Trophoblast cell (in vitro differentiated cells and primary cell): ENCODE data around the gene KIRREL2.

Experiments used
- DNase-seq, 2 donors: peaks; one replicate each; pipeline ENCODE4 v3.0.0-alpha.2; 2016
- H2AFZ ChIP-seq: 2 replicates; pipeline ENCODE4 v1.6.1; 2013; ENCODE audit warnings: low read length, moderate library complexity, mild to moderate bottlenecking; ENCODE audit not compliant: insufficient read depth, poor library complexity
- H2AK5ac ChIP-seq: 2 replicates; pipeline ENCODE4 v1.6.1; 2013; ENCODE audit warnings: mild to moderate bottlenecking, low read length
- H2BK120ac ChIP-seq: 2 replicates; pipeline ENCODE4 v1.6.1; 2013; ENCODE audit warnings: low read length, mild to moderate bottlenecking, moderate library complexity; ENCODE audit not compliant: insufficient read depth, poor library complexity
- H2BK12ac ChIP-seq: 2 replicates; pipeline ENCODE4 v1.6.1; 2013; ENCODE audit warnings: mild to moderate bottlenecking, low read length, moderate library complexity
- H2BK5ac ChIP-seq: 2 replicates; pipeline ENCODE4 v1.6.1; 2013; ENCODE audit warnings: low read length, low read depth, moderate library complexity, mild to moderate bottlenecking; ENCODE audit not compliant: poor library complexity
- H3K14ac ChIP-seq: 2 replicates; pipeline ENCODE4 v1.6.1; 2013; ENCODE audit warnings: mild to moderate bottlenecking, low read length
- H3K18ac ChIP-seq: 2 replicates; pipeline ENCODE4 v1.6.1; 2013; ENCODE audit warnings: mild to moderate bottlenecking, low read length
- H3K23ac ChIP-seq: 2 replicates; pipeline ENCODE4 v1.6.1; 2013; ENCODE audit warnings: low read length
- H3K27ac ChIP-seq: 2 replicates; pipeline ENCODE4 v1.5.1; 2013; ENCODE audit warnings: low read depth, mild to moderate bottlenecking, inconsistent platforms, low read length, moderate library complexity
- H3K27me3 ChIP-seq: 2 replicates; pipeline ENCODE4 v1.6.1; 2013; ENCODE audit warnings: inconsistent platforms, mild to moderate bottlenecking, low read length, moderate library complexity; ENCODE audit not compliant: insufficient read depth
- H3K36me3 ChIP-seq, 2 experiments: 1 replicate in 1 of 2; 2 replicates in 1 of 2; pipeline ENCODE4 v1.6.1; 2013; ENCODE audit warnings: low read length in 2 of 2, mild to moderate bottlenecking in 2 of 2, moderate library complexity in 1 of 2; ENCODE audit not compliant: insufficient read depth in 2 of 2, control insufficient read depth in 1 of 2
- H3K4ac ChIP-seq: 2 replicates; pipeline ENCODE4 v1.6.1; 2013; ENCODE audit warnings: low read depth, mild to moderate bottlenecking, low read length, moderate library complexity
- H3K4me1 ChIP-seq, 2 experiments: 1 replicate in 1 of 2; 2 replicates in 1 of 2; pipeline ENCODE4 v1.6.1; 2013; ENCODE audit warnings: low read length in 2 of 2, mild to moderate bottlenecking in 2 of 2, moderate library complexity in 1 of 2; ENCODE audit not compliant: insufficient read depth in 2 of 2, control insufficient read depth in 1 of 2
- H3K4me2 ChIP-seq: 2 replicates; pipeline ENCODE4 v1.6.1; 2013; ENCODE audit warnings: inconsistent platforms, mild to moderate bottlenecking, low read length, moderate library complexity
- H3K4me3 ChIP-seq: 2 replicates; pipeline ENCODE4 v1.5.1; 2013; ENCODE audit warnings: mild to moderate bottlenecking, low read depth, low read length, inconsistent platforms
- H3K79me1 ChIP-seq: one replicate; pipeline ENCODE4 v1.6.1; 2013; ENCODE audit warnings: low read length
- H3K79me2 ChIP-seq: 2 replicates; pipeline ENCODE4 v1.6.1; 2013; ENCODE audit warnings: low read length, mild to moderate bottlenecking; ENCODE audit not compliant: control insufficient read depth, insufficient read depth, poor library complexity
- H3K9ac ChIP-seq: 2 replicates; pipeline ENCODE4 v1.6.1; 2013; ENCODE audit warnings: mild to moderate bottlenecking, low read length
- H3K9me3 ChIP-seq: 2 replicates; pipeline ENCODE4 v1.6.1; 2013; ENCODE audit warnings: low read depth, mild to moderate bottlenecking, control low read depth, inconsistent platforms, low read length; ENCODE audit not compliant: insufficient read depth
- H4K12ac ChIP-seq: 2 replicates; pipeline ENCODE4 v1.6.1; 2013; ENCODE audit warnings: low read depth, mild to moderate bottlenecking, low read length, moderate library complexity
- H4K8ac ChIP-seq: 2 replicates; pipeline ENCODE4 v1.6.1; 2013; ENCODE audit warnings: low read depth, mild to moderate bottlenecking, low read length, moderate library complexity
- H4K91ac ChIP-seq: one replicate; pipeline ENCODE4 v1.6.1; 2013; ENCODE audit warnings: low read depth, mild to moderate bottlenecking, low read length, moderate library complexity
- WGBS: extraction: QIAGEN DNeasy Blood & Tissue Kit; methylation state at CpG from one replicate; pipeline ENCODE4 v1.1.7; 2013; ENCODE audit warnings: missing lambda C conversion rate; ENCODE audit not compliant: insufficient read length, insufficient coverage; ENCODE audit errors: extremely low coverage; 5-methylcytosine and 5-hydroxymethylcytosine counted together

The KIRREL2 gene

GRCh38 chr19:35813043-35813890, 43.4 kb upstream of the KIRREL2 start:
- Histone ChIP-seq H3K4me1 (no peaks in the 10 kb centered on the region), H4K91ac (no peak overlapping the region), H3K36me3 (no peaks in the 10 kb centered on the region), H3K14ac (no peak overlapping the region), H3K18ac (no peak overlapping the region), H2BK5ac (no peak overlapping the region), H3K79me1 (no peaks in the 10 kb centered on the region), H3K27me3 (no peaks in the 10 kb centered on the region), H2AK5ac (no peak overlapping the region), H2BK12ac (no peak overlapping the region), H4K12ac (no peak overlapping the region), H2AFZ (no peak overlapping the region), H3K4me2 (no peak overlapping the region), H3K9ac (no peak overlapping the region), H3K79me2 (no peaks in the 10 kb centered on the region), H3K27ac (no peak overlapping the region), H3K4me3 (no peak overlapping the region), H3K23ac (no peak overlapping the region), H2BK120ac (no peak overlapping the region), H4K8ac (no peak overlapping the region), H3K4ac (no peak overlapping the region), H3K9me3 (no peaks in the 10 kb centered on the region)
- WGBS, result no CpG with 5 or more reads among the region's 11 CpGs
- DNase-seq, result no peak

DNA sequence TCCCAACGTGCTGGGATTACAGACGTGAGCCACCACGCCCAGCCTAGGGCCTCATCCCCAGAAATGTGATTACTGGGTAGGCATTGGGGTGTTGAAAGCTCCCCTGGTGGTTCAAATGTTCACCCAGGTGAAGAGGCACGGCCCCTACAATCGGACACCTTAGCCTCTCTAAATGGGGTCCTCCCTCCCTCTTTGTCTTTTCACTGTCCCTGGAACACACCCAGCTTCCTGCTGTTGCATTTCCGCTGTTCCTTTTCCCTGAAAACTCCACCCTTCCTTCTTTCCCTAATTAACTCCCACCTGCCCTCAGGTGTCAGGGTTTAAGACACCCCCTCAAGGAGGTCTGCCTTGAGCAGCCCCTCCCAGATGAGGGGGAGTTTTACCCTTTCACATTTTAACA, 40.4 kb upstream of the KIRREL2 start:
- H3K79me1 ChIP-seq, result no peaks in the 10 kb centered on the region
- no peak overlapping the region for H3K18ac ChIP-seq
- H4K8ac ChIP-seq, result no peak overlapping the region
- H3K23ac ChIP-seq, result no peak overlapping the region
- no peak overlapping the region for H3K4me2 ChIP-seq
- DNase-seq, result no peak
- no peak overlapping the region for H3K14ac ChIP-seq
- H3K9me3 ChIP-seq, result no peaks in the 10 kb centered on the region
- no peak overlapping the region for H2BK5ac ChIP-seq
- H4K12ac ChIP-seq, result no peak overlapping the region
- WGBS, result no CpG with 5 or more reads among the region's 6 CpGs
- no peaks in the 10 kb centered on the region for H3K79me2 ChIP-seq
- H3K27ac ChIP-seq, result no peak overlapping the region
- no peaks in the 10 kb centered on the region for H3K4me1 ChIP-seq
- H4K91ac ChIP-seq, result no peak overlapping the region
- H3K27me3 ChIP-seq, result no peaks in the 10 kb centered on the region
- H3K9ac ChIP-seq, result no peak overlapping the region
- no peak overlapping the region for H3K4ac ChIP-seq
- no peak overlapping the region for H3K4me3 ChIP-seq
- H2AK5ac ChIP-seq, result no peak overlapping the region
- no peak overlapping the region for H2BK12ac ChIP-seq
- no peak overlapping the region for H2BK120ac ChIP-seq
- no peaks in the 10 kb centered on the region for H3K36me3 ChIP-seq
- no peak overlapping the region for H2AFZ ChIP-seq

DNA sequence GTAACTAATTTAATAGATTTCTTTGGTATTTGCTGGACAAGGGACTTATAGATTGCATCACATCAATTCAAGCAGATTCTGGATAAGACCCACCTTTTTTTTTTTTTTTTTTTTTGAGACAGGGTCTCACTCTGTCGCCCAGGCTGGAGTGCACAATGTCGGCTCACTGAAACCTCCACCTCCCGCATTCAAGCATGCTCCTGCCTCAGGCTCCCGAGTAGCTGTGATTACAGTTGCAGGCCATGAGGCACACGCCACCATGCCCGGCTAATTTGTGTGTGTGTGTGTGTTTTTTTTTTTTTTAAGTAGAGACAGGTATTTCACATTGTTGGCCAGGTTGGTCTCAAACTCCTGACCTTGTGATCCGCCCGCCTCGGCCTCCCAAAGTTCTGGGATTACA, 39.9 kb upstream of the KIRREL2 start:
- Histone ChIP-seq H4K12ac (no peak overlapping the region), H3K14ac (no peak overlapping the region), H2BK120ac (no peak overlapping the region), H3K23ac (no peak overlapping the region), H3K18ac (no peak overlapping the region), H3K9ac (no peak overlapping the region), H3K4ac (no peak overlapping the region), H4K8ac (no peak overlapping the region), H3K9me3 (no peaks in the 10 kb centered on the region), H3K36me3 (no peaks in the 10 kb centered on the region), H3K4me1 (no peaks in the 10 kb centered on the region), H4K91ac (no peak overlapping the region), H2BK12ac (no peak overlapping the region), H3K4me3 (no peak overlapping the region), H3K79me2 (no peaks in the 10 kb centered on the region), H2BK5ac (no peak overlapping the region), H2AK5ac (no peak overlapping the region), H3K79me1 (no peaks in the 10 kb centered on the region), H3K27me3 (no peaks in the 10 kb centered on the region), H2AFZ (no peak overlapping the region), H3K27ac (no peak overlapping the region), H3K4me2 (no peak overlapping the region)
- WGBS, result no CpG with 5 or more reads among the region's 9 CpGs
- DNase-seq, result peak in 1 of 2 donors; percentile 20

DNA sequence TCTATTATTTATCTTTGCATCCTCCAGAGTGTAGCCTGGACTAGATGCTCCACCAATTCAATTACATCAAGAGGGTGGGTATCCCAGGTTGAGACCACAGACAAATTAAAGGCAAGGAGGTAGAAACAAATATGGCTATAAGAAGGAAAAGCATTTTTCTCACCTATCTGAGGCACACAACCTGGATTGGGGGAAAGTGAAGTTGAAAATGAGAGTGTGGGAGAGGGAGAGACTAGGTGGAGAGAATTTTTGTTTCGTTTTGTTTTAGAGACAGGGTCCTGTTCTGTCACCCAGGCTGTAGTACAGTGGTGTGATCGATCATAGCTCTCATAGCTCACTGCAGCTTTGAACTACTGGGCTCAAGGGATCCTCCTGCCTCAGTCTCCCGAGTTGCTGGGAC, 38.3 kb upstream of the KIRREL2 start:
- Histone ChIP-seq H3K4me1 (no peaks in the 10 kb centered on the region), H4K12ac (no peak overlapping the region), H3K4ac (no peak overlapping the region), H3K18ac (no peak overlapping the region), H3K27ac (no peak overlapping the region), H3K14ac (no peak overlapping the region), H3K9me3 (no peaks in the 10 kb centered on the region), H3K36me3 (no peaks in the 10 kb centered on the region), H3K4me2 (no peak overlapping the region), H3K79me2 (no peaks in the 10 kb centered on the region), H4K91ac (no peak overlapping the region), H2AK5ac (no peak overlapping the region), H3K4me3 (no peak overlapping the region), H2BK120ac (no peak overlapping the region), H2AFZ (no peak overlapping the region), H3K79me1 (no peaks in the 10 kb centered on the region), H3K27me3 (no peaks in the 10 kb centered on the region), H4K8ac (no peak overlapping the region), H2BK12ac (no peak overlapping the region), H3K9ac (no peak overlapping the region), H2BK5ac (no peak overlapping the region), H3K23ac (no peak overlapping the region)
- WGBS, result 100% methylated on average over 1 of the region's 3 CpGs
- DNase-seq, result no peak
